Osteoblast (primary cell): ENCODE measurements around the gene FAXDC2. TPM values are rescaled to one million over a fixed set of nuclear protein-coding genes. Genes with fewer than 3 reads are reported as not detected.

Experiments used
- DNase-seq: peaks from one replicate; pipeline ENCODE4 v3.0.0; 2011; ENCODE audit warnings: low spot score, mixed read lengths; ENCODE audit not compliant: insufficient read length; ENCODE audit errors: missing footprints
- H2AFZ ChIP-seq: 2 replicates; pipeline ENCODE4 v1.6.0; 2011; ENCODE audit warnings: mild to moderate bottlenecking, low read length
- H3K27ac ChIP-seq: 2 replicates; pipeline ENCODE4 v1.5.1; 2011; ENCODE audit warnings: mild to moderate bottlenecking, low read depth, low read length, moderate library complexity
- H3K27me3 ChIP-seq: 2 replicates; pipeline ENCODE4 v1.6.0; 2012; ENCODE audit warnings: mild to moderate bottlenecking, control low read depth, inconsistent platforms, low read length, moderate library complexity; ENCODE audit not compliant: insufficient read depth
- H3K36me3 ChIP-seq: 2 replicates; pipeline ENCODE4 v1.5.1; 2011; ENCODE audit warnings: mild to moderate bottlenecking, low read length, control low read depth, moderate library complexity; ENCODE audit not compliant: insufficient read depth
- H3K4me1 ChIP-seq: 2 replicates; pipeline ENCODE4 v1.5.1; 2011; ENCODE audit warnings: mild to moderate bottlenecking, low read length, control low read depth, moderate library complexity; ENCODE audit not compliant: insufficient read depth
- H3K4me2 ChIP-seq: 2 replicates; pipeline ENCODE4 v1.6.0; 2011; ENCODE audit warnings: mild to moderate bottlenecking, low read length; ENCODE audit not compliant: insufficient read depth
- H3K4me3 ChIP-seq: fragments of 200-600 bp; sonication (generic); 3 replicates; pipeline ENCODE4 v1.5.1; 2012; ENCODE audit warnings: mild to moderate bottlenecking, low read length, inconsistent platforms; ENCODE audit not compliant: insufficient read depth
- H3K79me2 ChIP-seq: 2 replicates; pipeline ENCODE4 v1.6.0; 2012; ENCODE audit warnings: mild to moderate bottlenecking, low read length, control low read depth, inconsistent platforms; ENCODE audit not compliant: insufficient read depth
- H3K9me3 ChIP-seq: 2 replicates; pipeline ENCODE4 v1.5.1; 2011; ENCODE audit warnings: low read depth, low read length, control low read depth
- H4K20me1 ChIP-seq: 2 replicates; pipeline ENCODE4 v1.6.0; 2012; ENCODE audit warnings: mild to moderate bottlenecking, low read length, control low read depth; ENCODE audit not compliant: insufficient read depth
- total RNA-seq: library from RNA; depleted of rRNA; stranded (reverse); fragments of >200 nt; gene quantifications from 2 replicates; pipeline ENCODE4 v1.2.3, GENCODE V29; 2012
- TF ChIP-seq, protein P1 (sequence below): IDR thresholded peaks from 2 replicates; pipeline ENCODE4 v1.5.1; 2011; ENCODE audit warnings: mild to moderate bottlenecking, low read depth, low read length, moderate library complexity; ENCODE audit errors: extremely low read depth

Gene FAXDC2
- total RNA-seq, 1 donor = 13.8 TPM

DNA sequence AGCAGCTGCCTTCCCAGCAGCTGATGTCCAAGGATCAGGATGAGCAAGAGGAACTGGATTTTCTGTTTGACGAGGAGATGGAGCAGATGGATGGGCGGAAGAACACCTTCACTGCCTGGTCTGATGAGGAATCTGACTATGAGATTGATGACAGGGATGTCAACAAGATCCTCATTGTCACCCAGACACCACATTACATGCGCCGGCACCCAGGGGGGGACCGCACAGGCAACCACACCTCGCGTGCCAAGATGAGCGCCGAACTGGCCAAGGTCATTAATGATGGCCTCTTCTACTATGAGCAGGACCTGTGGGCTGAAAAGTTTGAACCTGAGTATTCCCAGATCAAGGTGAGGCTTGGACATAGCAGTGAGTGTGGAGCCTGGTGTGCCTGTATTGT is 48.4 kb downstream of the FAXDC2 start:
- peaks cover 90% of the 10 kb centered on the region for H3K36me3 ChIP-seq

GRCh38 chr5:154801083-154801482 is 49.3 kb downstream of the FAXDC2 start:
- TF ChIP-seq, protein P1, sequence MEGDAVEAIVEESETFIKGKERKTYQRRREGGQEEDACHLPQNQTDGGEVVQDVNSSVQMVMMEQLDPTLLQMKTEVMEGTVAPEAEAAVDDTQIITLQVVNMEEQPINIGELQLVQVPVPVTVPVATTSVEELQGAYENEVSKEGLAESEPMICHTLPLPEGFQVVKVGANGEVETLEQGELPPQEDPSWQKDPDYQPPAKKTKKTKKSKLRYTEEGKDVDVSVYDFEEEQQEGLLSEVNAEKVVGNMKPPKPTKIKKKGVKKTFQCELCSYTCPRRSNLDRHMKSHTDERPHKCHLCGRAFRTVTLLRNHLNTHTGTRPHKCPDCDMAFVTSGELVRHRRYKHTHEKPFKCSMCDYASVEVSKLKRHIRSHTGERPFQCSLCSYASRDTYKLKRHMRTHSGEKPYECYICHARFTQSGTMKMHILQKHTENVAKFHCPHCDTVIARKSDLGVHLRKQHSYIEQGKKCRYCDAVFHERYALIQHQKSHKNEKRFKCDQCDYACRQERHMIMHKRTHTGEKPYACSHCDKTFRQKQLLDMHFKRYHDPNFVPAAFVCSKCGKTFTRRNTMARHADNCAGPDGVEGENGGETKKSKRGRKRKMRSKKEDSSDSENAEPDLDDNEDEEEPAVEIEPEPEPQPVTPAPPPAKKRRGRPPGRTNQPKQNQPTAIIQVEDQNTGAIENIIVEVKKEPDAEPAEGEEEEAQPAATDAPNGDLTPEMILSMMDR = no peak
- Histone ChIP-seq H3K36me3 (peaks cover 90% of the 10 kb centered on the region), H4K20me1 (peaks cover 2% of the 10 kb centered on the region), H3K4me2 (no peak overlapping the region), H3K27ac (peak overlapping the region; percentile 7), H2AFZ (no peak overlapping the region), H3K27me3 (no peaks in the 10 kb centered on the region), H3K4me1 (no peaks in the 10 kb centered on the region), H3K79me2 (peaks cover 66% of the 10 kb centered on the region), H3K9me3 (no peaks in the 10 kb centered on the region), H3K4me3 (no peak overlapping the region)
- no peak for DNase-seq

More for the DNA sequence above, 48.4 kb downstream of the FAXDC2 start:
- DNase-seq = no peak
- Histone ChIP-seq H3K9me3 (no peaks in the 10 kb centered on the region), H4K20me1 (no peaks in the 10 kb centered on the region), H3K27ac (no peak overlapping the region), H3K4me2 (no peak overlapping the region), H3K4me1 (no peaks in the 10 kb centered on the region), H3K79me2 (peaks cover 65% of the 10 kb centered on the region), H3K27me3 (no peaks in the 10 kb centered on the region), H2AFZ (no peak overlapping the region), H3K4me3 (no peak overlapping the region)
- TF ChIP-seq, protein P1 = no peak

GRCh38 chr5:154800582-154800981 is 49.8 kb downstream of the FAXDC2 start:
- Histone ChIP-seq H3K36me3 (peaks cover 86% of the 10 kb centered on the region), H3K9me3 (no peaks in the 10 kb centered on the region)

GRCh38 chr5:154797762-154798161 is 52.6 kb downstream of the FAXDC2 start:
- DNase-seq = no peak

More at GRCh38 chr5:154800582-154800981, 49.8 kb downstream of the FAXDC2 start:
- H3K79me2 ChIP-seq = peaks cover 61% of the 10 kb centered on the region
- H3K4me2 ChIP-seq = no peak overlapping the region
- no peak for DNase-seq
- H3K27ac ChIP-seq = peak overlapping the region; percentile 7
- peaks cover 2% of the 10 kb centered on the region for H4K20me1 ChIP-seq
- H3K27me3 ChIP-seq = no peaks in the 10 kb centered on the region
- H3K4me1 ChIP-seq = no peaks in the 10 kb centered on the region
- TF ChIP-seq, protein P1 = no peak
- no peak overlapping the region for H3K4me3 ChIP-seq
- H2AFZ ChIP-seq = no peak overlapping the region

More at GRCh38 chr5:154797762-154798161, 52.6 kb downstream of the FAXDC2 start:
- peaks cover 58% of the 10 kb centered on the region for H3K79me2 ChIP-seq
- H3K4me2 ChIP-seq = no peak overlapping the region
- no peak overlapping the region for H2AFZ ChIP-seq
- TF ChIP-seq, protein P1 = no peak
- no peak overlapping the region for H3K4me3 ChIP-seq
- peaks cover 25% of the 10 kb centered on the region for H3K4me1 ChIP-seq
- no peaks in the 10 kb centered on the region for H3K9me3 ChIP-seq
- no peak overlapping the region for H3K27ac ChIP-seq
- H4K20me1 ChIP-seq = peaks cover 27% of the 10 kb centered on the region
- H3K27me3 ChIP-seq = no peaks in the 10 kb centered on the region
- peaks cover 79% of the 10 kb centered on the region for H3K36me3 ChIP-seq
